HG02759 (cell line): ENCODE results near the gene CFLAR.

Source experiments
- ATAC-seq: cut with Tn5 transposase; IDR thresholded peaks from one replicate; pipeline ENCODE4 v1.9.1; 2021; ENCODE audit warnings: mild to moderate bottlenecking, moderate library complexity; ENCODE audit not compliant: unreplicated experiment

The CFLAR gene

DNA sequence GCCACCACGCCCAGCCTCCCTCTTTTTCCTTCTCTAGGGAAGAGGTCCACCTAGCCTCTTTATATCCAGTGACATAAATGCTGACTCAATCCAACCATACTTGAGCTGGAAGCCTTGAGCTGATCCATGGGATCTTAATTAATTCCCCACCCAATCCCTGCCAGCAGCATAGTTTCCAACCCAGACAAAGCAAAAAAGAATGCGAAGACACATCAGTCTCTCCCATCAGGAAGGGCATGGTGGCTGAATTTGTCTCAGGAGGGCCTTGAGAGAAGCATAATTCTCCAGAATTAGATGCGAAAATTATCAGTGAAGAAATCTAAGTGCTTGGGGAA, 89.5 kb downstream of the CFLAR start:
- ATAC-seq: no peak

DNA sequence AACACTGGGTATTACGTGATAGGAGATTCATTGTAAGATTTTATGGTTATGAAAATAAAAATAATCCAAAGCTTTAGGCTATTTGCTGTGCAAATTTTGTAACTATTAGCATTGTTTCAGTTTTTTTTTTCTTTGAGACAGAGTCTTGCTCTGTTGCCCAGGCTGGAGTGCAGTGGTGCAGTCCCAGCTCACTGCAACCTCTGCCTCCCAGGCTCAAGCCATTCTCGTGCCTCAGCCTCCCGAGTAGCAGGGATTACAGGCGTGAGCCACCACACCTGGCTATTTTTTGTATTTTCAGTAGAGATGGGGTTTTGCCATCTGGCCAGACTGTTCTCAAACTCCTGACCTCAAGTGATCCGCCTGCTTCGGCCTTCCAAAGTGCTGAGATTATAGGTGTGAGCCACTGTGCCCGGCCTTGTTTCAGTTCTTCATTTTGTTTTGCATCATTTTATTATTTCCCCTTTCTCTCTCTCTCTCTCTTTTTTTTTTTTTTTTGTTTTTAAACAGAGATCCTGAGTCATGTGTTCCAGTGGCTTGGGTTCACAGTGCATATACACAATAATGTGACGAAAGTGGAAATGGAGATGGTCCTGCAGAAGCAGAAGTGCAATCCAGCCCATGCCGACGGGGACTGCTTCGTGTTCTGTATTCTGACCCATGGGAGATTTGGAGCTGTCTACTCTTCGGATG, 92.7 kb downstream of the CFLAR start:
- ATAC-seq: peak; percentile 54

- no peak for ATAC-seq
Observed at GRCh38 chr2:201215963-201216362, 100.0 kb downstream of the CFLAR start.

DNA sequence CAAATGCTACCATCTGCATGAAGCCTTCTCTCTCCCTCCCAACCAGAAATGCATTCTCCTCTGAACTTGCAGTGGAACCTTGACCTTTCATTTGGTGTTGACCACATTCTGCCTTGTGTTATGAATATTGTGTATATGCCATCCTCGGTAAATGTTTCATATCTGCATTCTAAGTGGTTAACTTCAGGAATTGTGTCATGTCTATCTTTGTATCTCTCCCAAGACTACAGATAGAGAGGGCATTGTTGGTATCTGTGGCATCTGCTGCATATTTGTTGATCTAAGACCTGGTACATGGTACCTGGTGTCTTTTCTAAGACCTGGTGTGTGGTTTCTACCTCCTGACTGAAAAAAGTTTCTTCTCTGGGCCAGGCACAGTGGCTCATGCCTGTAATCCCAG, 101.0 kb downstream of the CFLAR start:
- ATAC-seq: no peak

- ATAC-seq: no peak
Observed at GRCh38 chr2:201218780-201219179, 102.8 kb downstream of the CFLAR start.

DNA sequence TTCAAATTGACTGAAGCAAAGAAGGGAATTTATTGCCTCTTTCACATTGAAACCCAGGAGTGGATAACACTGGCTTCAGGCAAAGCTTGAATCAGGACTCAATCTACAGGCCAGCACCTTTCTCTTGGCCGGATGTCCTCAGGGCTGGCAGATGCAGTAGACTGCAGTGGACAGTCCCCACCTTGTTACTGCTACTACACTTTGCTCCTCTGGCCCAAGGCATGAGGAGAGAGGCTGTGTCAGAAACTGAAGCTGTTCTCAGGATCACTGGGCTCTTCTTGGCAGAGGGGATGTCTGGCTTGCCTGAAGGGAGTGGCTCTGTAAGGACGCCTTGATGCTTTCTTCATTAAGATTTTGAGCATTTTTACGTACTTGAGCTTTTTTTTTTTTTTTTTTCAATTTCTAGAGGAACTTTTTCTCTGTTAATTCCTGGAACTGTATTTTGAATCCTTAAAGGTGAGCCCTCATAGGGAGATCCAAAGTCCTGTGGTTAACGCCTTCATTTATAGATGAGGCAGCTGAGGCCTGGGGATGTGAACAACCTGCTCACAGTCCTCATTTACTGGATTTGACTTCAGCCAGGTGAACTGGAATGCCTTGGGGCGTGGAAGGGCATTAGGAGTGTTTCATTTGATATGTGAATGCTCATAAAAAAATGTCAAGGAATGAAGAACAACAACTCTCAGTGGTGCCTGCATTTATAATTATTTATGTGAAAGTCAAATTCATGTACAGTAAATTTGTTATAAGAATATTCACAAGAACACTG, 103.5 kb downstream of the CFLAR start:
- no peak for ATAC-seq

DNA sequence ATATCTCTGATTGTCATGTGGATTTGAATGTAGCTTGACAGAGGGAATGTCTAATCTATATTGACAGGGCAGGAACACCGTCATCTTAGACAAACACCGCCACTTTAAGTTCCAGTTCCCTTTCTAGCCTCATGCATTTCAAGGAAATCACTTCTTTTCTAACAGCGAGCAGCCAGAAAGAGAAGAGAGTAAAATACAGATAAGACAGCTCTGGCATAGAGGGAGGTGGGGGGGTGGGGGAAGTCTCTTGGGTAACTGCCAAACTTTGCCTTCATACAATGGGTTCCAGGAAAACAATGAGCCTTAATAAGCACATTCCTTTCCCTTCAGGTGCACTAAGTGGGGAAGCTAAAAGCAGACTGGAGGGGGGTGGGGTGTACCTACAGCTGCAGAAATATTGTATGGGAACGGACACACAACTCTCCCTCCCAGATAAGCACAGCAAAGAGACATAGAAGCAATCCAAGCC, 104.2 kb downstream of the CFLAR start:
- ATAC-seq: no peak

DNA sequence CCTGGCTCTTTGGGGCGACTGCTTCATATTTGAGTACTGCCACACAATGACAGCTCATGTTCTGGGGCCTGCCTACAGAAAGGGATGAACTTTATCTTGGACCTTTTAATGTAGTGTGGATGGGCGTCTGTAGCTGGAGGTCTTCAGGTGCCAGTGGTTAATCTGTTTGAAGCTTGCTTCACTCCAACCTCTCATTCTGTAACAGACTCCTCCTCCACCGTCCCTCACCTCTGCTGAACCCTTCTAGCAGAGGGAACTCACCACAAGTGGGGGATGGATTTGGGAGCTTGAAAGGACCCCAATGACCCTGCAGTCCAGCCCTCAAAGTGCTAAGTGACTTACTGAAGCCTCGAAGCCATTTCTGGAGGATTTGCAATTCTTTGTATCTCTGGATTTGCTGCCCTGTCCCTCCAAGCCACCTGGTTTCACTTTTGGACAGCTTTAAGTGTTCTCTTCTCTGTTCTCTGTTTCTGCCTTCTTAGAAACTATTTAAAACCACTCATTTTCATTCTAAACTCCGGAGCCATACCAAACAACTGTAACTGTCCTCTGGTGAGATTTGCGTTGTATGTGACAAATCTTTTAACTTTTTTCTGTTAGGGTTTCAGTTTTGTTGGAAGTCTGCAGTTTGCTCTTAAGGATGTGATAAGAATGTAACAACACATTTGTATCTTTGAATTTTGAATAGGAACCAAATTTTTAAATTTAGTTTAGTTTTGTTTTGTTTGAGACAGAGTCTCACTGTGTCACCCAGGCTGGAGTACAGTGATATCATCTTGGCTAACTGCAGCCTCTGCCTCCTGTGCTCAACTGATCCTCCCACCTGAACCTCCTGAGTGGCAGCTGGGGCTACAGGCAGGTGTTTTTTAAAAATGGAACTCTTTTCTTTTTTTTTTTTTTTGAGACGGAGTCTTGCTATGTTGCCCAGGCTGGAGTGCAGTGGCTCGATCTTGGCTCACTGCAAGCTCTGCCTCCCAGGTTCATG, 107.4 kb downstream of the CFLAR start:
- peak; percentile 86 for ATAC-seq
